WTC11 (cell line): Measurements from ENCODE around the gene ZNF764. TPM values are rescaled to one million over a fixed set of nuclear protein-coding genes. Genes with fewer than 3 reads are reported as not detected.

Experiments
- ATAC-seq: fragments of 200-7000 bp; cut with Tn5 transposase; 2 replicates; pipeline ENCODE4 v1.10.0; 2021; ENCODE audit warnings: mild to moderate bottlenecking, moderate library complexity
- CTCF ChIA-PET: fragments of 300-600 bp; sonication (Branson Sonifier 250); formaldehyde crosslinking; loops from one replicate; lab custom pipeline; 2021; ENCODE audit warnings: antibody characterized with exemption; lab: Charles Lee
- POLR2A ChIA-PET: fragments of 350-600 bp; sonication (Branson Sonifier 250); formaldehyde crosslinking; loops from one replicate; lab custom pipeline; 2021; ENCODE audit warnings: antibody characterized with exemption; lab: Charles Lee
- DNase-seq: peaks from one replicate; pipeline ENCODE4 v3.0.0; 2021; ENCODE audit warnings: low spot score
- H3K27ac Mint-ChIP-seq: 2 replicates; pipeline ENCODE4 v1.8.0; 2021; ENCODE audit warnings: mixed read lengths
- H3K27me3 Mint-ChIP-seq: 2 replicates; pipeline ENCODE4 v1.8.0; 2021; ENCODE audit warnings: low read depth, mild to moderate bottlenecking, moderate library complexity, mixed read lengths
- H3K36me3 Mint-ChIP-seq: 2 replicates; pipeline ENCODE4 v1.8.0; 2021; ENCODE audit warnings: mixed read lengths
- H3K4me1 Mint-ChIP-seq: 2 replicates; pipeline ENCODE4 v1.8.0; 2022; ENCODE audit warnings: mixed read lengths
- H3K4me3 Mint-ChIP-seq: 2 replicates; pipeline ENCODE4 v1.8.0; 2021; ENCODE audit warnings: mild to moderate bottlenecking, moderate library complexity, mixed read lengths
- H3K9me3 Mint-ChIP-seq: 2 replicates; pipeline ENCODE4 v1.8.0; 2021; ENCODE audit warnings: mixed read lengths
- CREM ChIP-seq: sonication (generic); formaldehyde crosslinking; IDR thresholded peaks from 2 replicates; pipeline ENCODE4 v1.8.1; 2022; ENCODE audit warnings: mild to moderate bottlenecking, missing genetic modification reagents, moderate library complexity
- GTF2I ChIP-seq: fragments of 250-450 bp; sonication (Bioruptor Pico); conservative IDR thresholded peaks from 2 replicates; pipeline ENCODE4 v1.4.0; 2021; ENCODE audit warnings: mild to moderate bottlenecking
- HMGXB4 ChIP-seq: sonication (generic); formaldehyde crosslinking; IDR thresholded peaks from 2 replicates; pipeline ENCODE4 v1.8.1; 2023; ENCODE audit warnings: mild to moderate bottlenecking, moderate library complexity, missing genetic modification reagents
- KAT7 ChIP-seq: sonication (generic); formaldehyde crosslinking; IDR thresholded peaks from 2 replicates; pipeline ENCODE4 v1.8.1; 2023; ENCODE audit warnings: missing genetic modification reagents, mild to moderate bottlenecking, borderline replicate concordance
- NFATC4 ChIP-seq: fragments of 250-450 bp; sonication (Bioruptor Pico); IDR thresholded peaks from 2 replicates; pipeline ENCODE4 v1.9.0; 2021; ENCODE audit warnings: mild to moderate bottlenecking
- SOX15 ChIP-seq: fragments of 250-450 bp; sonication (Bioruptor Pico); IDR thresholded peaks from 2 replicates; pipeline ENCODE4 v1.9.0; 2021; ENCODE audit warnings: mild to moderate bottlenecking
- ZNF512 ChIP-seq: sonication (generic); formaldehyde crosslinking; IDR thresholded peaks from 2 replicates; pipeline ENCODE4 v1.8.1; 2022; ENCODE audit warnings: missing genetic modification reagents, borderline replicate concordance
- total RNA-seq: library from RNA; stranded (reverse); gene quantifications from 3 replicates; pipeline ENCODE4 v1.2.3, GENCODE V29; 2021
- TF ChIP-seq, protein P1 (sequence below): fragments of 250-450 bp; sonication (Bioruptor Pico); IDR thresholded peaks from 2 replicates; pipeline ENCODE4 v1.9.0; 2021; ENCODE audit warnings: mild to moderate bottlenecking
- TF ChIP-seq, protein P2 (sequence below): sonication (generic); formaldehyde crosslinking; IDR thresholded peaks from 2 replicates; pipeline ENCODE4 v1.8.1; 2023; ENCODE audit warnings: mild to moderate bottlenecking, missing genetic modification reagents, borderline replicate concordance
- TF ChIP-seq, protein P3 (sequence below): sonication (generic); formaldehyde crosslinking; IDR thresholded peaks from 2 replicates; pipeline ENCODE4 v1.8.1; 2022; ENCODE audit warnings: low read depth, missing genetic modification reagents, borderline replicate concordance

Gene ZNF764
- total RNA-seq, 1 experiment from 2014 or later: 10.4 TPM

- POLR2A ChIA-PET: no interaction called here
- no peaks in the 10 kb centered on the region for H3K27me3 Mint-ChIP-seq
- CTCF ChIA-PET: interaction anchor here (1.4 kb wide), 1 partner anchor 13 kb away, joined by 5 read pairs; no protein-coding TSS in a partner anchor
Measured at GRCh38 chr16:30548416-30549253, 9.5 kb downstream of the ZNF764 start.

More at GRCh38 chr16:30548416-30549253, 9.5 kb downstream of the ZNF764 start:
- no peak for ATAC-seq
- Mint-ChIP-seq H3K9me3 (no peaks in the 10 kb centered on the region; the same call in 1 of the 2 replicates), H3K36me3 (peaks cover 11% of the 10 kb centered on the region), H3K27ac (no peak overlapping the region; the same call in 1 of the 2 replicates), H3K4me3 (no peak overlapping the region; the same call in 1 of the 2 replicates), H3K4me1 (peaks cover 20% of the 10 kb centered on the region)
- no peak for DNase-seq
- TF ChIP-seq CREM (CRISPR knock-in tag): no peak
- no peak for TF ChIP-seq SOX15 (CRISPR knock-in tag)
- no peak for TF ChIP-seq NFATC4
- TF ChIP-seq, protein P1, sequence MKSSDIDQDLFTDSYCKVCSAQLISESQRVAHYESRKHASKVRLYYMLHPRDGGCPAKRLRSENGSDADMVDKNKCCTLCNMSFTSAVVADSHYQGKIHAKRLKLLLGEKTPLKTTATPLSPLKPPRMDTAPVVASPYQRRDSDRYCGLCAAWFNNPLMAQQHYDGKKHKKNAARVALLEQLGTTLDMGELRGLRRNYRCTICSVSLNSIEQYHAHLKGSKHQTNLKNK (CRISPR knock-in tag): no peak
- no peak for TF ChIP-seq GTF2I (CRISPR knock-in tag)
- TF ChIP-seq ZNF512: no peak
- TF ChIP-seq KAT7: no peak
- no peak for TF ChIP-seq HMGXB4 (CRISPR knock-in tag)
- TF ChIP-seq, protein P2, sequence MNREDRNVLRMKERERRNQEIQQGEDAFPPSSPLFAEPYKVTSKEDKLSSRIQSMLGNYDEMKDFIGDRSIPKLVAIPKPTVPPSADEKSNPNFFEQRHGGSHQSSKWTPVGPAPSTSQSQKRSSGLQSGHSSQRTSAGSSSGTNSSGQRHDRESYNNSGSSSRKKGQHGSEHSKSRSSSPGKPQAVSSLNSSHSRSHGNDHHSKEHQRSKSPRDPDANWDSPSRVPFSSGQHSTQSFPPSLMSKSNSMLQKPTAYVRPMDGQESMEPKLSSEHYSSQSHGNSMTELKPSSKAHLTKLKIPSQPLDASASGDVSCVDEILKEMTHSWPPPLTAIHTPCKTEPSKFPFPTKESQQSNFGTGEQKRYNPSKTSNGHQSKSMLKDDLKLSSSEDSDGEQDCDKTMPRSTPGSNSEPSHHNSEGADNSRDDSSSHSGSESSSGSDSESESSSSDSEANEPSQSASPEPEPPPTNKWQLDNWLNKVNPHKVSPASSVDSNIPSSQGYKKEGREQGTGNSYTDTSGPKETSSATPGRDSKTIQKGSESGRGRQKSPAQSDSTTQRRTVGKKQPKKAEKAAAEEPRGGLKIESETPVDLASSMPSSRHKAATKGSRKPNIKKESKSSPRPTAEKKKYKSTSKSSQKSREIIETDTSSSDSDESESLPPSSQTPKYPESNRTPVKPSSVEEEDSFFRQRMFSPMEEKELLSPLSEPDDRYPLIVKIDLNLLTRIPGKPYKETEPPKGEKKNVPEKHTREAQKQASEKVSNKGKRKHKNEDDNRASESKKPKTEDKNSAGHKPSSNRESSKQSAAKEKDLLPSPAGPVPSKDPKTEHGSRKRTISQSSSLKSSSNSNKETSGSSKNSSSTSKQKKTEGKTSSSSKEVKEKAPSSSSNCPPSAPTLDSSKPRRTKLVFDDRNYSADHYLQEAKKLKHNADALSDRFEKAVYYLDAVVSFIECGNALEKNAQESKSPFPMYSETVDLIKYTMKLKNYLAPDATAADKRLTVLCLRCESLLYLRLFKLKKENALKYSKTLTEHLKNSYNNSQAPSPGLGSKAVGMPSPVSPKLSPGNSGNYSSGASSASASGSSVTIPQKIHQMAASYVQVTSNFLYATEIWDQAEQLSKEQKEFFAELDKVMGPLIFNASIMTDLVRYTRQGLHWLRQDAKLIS: no peak
- TF ChIP-seq, protein P3, sequence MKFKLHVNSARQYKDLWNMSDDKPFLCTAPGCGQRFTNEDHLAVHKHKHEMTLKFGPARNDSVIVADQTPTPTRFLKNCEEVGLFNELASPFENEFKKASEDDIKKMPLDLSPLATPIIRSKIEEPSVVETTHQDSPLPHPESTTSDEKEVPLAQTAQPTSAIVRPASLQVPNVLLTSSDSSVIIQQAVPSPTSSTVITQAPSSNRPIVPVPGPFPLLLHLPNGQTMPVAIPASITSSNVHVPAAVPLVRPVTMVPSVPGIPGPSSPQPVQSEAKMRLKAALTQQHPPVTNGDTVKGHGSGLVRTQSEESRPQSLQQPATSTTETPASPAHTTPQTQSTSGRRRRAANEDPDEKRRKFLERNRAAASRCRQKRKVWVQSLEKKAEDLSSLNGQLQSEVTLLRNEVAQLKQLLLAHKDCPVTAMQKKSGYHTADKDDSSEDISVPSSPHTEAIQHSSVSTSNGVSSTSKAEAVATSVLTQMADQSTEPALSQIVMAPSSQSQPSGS: no peak
